ENCODE results near the gene SGMS2. TPM values are rescaled to one million over a fixed set of nuclear protein-coding genes. Genes with fewer than 3 reads are reported as not detected.

The SGMS2 gene
- total RNA-seq, 1 donor from 2014 or later = 95.0 TPM

GRCh38 chr4:107804956-107805355 is 19.8 kb upstream of the SGMS2 start:
- H3K36me3 ChIP-seq (ENCODE audit: control insufficient read depth, insufficient read depth, low read length) = no peaks in the 10 kb centered on the region
- TF ChIP-seq CTCF (IDR thresholded peaks at IDR 0.05; ENCODE audit: insufficient read depth, low read length, severe bottlenecking) = no peak
- DNase-seq (ENCODE audit: low read depth) (no peak), FAIRE-seq (no peak)
- H3K4me3 ChIP-seq (ENCODE audit: low read depth, low read length) = no peak overlapping the region
- H3K27me3 ChIP-seq (ENCODE audit: control insufficient read depth, insufficient read depth, low read length) = no peaks in the 10 kb centered on the region

- Histone ChIP-seq H3K27me3 (ENCODE audit: control insufficient read depth, insufficient read depth, low read length) (no peaks in the 10 kb centered on the region), H3K36me3 (ENCODE audit: control insufficient read depth, insufficient read depth, low read length) (no peaks in the 10 kb centered on the region), H3K4me3 (ENCODE audit: low read depth, low read length) (no peak overlapping the region)
- no peak for DNase-seq (ENCODE audit: low read depth)
- no peak for TF ChIP-seq CTCF (IDR thresholded peaks at IDR 0.05; ENCODE audit: insufficient read depth, low read length, severe bottlenecking)
- FAIRE-seq = no peak
These were observed 18.5 kb upstream of the SGMS2 start for GRCh38 chr4:107806196-107806595.

- Histone ChIP-seq H3K36me3 (ENCODE audit: control insufficient read depth, insufficient read depth, low read length) (no peaks in the 10 kb centered on the region), H3K27me3 (ENCODE audit: control insufficient read depth, insufficient read depth, low read length) (no peaks in the 10 kb centered on the region), H3K4me3 (ENCODE audit: low read depth, low read length) (no peak overlapping the region)
- no peak for TF ChIP-seq CTCF (IDR thresholded peaks at IDR 0.05; ENCODE audit: insufficient read depth, low read length, severe bottlenecking)
- no peak for FAIRE-seq
- no peak for DNase-seq (ENCODE audit: low read depth)
These were observed 16.2 kb upstream of the SGMS2 start for GRCh38 chr4:107808572-107808971.

GRCh38 chr4:107809210-107809609 is 15.5 kb upstream of the SGMS2 start:
- TF ChIP-seq CTCF (IDR thresholded peaks at IDR 0.05; ENCODE audit: insufficient read depth, low read length, severe bottlenecking) = no peak
- H3K4me3 ChIP-seq (ENCODE audit: low read depth, low read length) = no peak overlapping the region
- no peaks in the 10 kb centered on the region for H3K27me3 ChIP-seq (ENCODE audit: control insufficient read depth, insufficient read depth, low read length)
- FAIRE-seq (no peak), DNase-seq (ENCODE audit: low read depth) (no peak)
- H3K36me3 ChIP-seq (ENCODE audit: control insufficient read depth, insufficient read depth, low read length) = no peaks in the 10 kb centered on the region

GRCh38 chr4:107814758-107815157 is 10.0 kb upstream of the SGMS2 start:
- FAIRE-seq = no peak
- no peaks in the 10 kb centered on the region for H3K27me3 ChIP-seq (ENCODE audit: control insufficient read depth, insufficient read depth, low read length)
- TF ChIP-seq CTCF (IDR thresholded peaks at IDR 0.05; ENCODE audit: insufficient read depth, low read length, severe bottlenecking) = no peak
- no peaks in the 10 kb centered on the region for H3K36me3 ChIP-seq (ENCODE audit: control insufficient read depth, insufficient read depth, low read length)
- DNase-seq (ENCODE audit: low read depth) = no peak
- no peak overlapping the region for H3K4me3 ChIP-seq (ENCODE audit: low read depth, low read length)

- DNase-seq (ENCODE audit: low read depth) = no peak
- H3K4me3 ChIP-seq (ENCODE audit: low read depth, low read length) = no peak overlapping the region
- H3K36me3 ChIP-seq (ENCODE audit: control insufficient read depth, insufficient read depth, low read length) = no peaks in the 10 kb centered on the region
- H3K27me3 ChIP-seq (ENCODE audit: control insufficient read depth, insufficient read depth, low read length) = no peaks in the 10 kb centered on the region
- TF ChIP-seq CTCF (IDR thresholded peaks at IDR 0.05; ENCODE audit: insufficient read depth, low read length, severe bottlenecking) = no peak
- FAIRE-seq = no peak
These were observed 9.6 kb upstream of the SGMS2 start for GRCh38 chr4:107815158-107815557.

Data from bronchial epithelial cell (primary cell).